A549 (cell line): Measurements from ENCODE around the gene FRMD4A. TPM values are rescaled to one million over a fixed set of nuclear protein-coding genes. Genes with fewer than 3 reads are reported as not detected.

Experiments used
- ATAC-seq, 2 experiments: fragments of 200-7000 bp in 1 of 2; fragments of >200 bp in 1 of 2; cut with Nextera tagmentation in 1 of 2; cut with Tn5 transposase in 1 of 2; 3 replicates each; pipeline versions ENCODE4 v1.8.0 to v1.9.1; 2018 to 2020; ENCODE audit warnings: mild to moderate bottlenecking in 1 of 2, moderate library complexity in 1 of 2
- CTCF ChIA-PET: fragments of 300-600 bp; sonication (Branson Sonifier 250); formaldehyde crosslinking; extraction: SDS; loops from one replicate; lab custom pipeline; 2021; ENCODE audit warnings: antibody characterized with exemption, inconsistent platforms; lab: Yijun Ruan, JAX
- POLR2A ChIA-PET: fragments of 350-600 bp; formaldehyde crosslinking; extraction: SDS; loops from one replicate; lab custom pipeline; 2021; ENCODE audit warnings: antibody characterized with exemption, inconsistent platforms; lab: Yijun Ruan, JAX
- DNase-seq, 2 experiments: peaks; one replicate each; pipeline versions ENCODE4 v3.0.0 to v3.0.0-alpha.2; 2011 to 2016; ENCODE audit warnings: low read depth in 1 of 2, low spot score in 1 of 2
- FAIRE-seq: peaks from 2 replicates; lab custom pipeline; 2011; peaks lifted over from hg19 to GRCh38; lab: Jason Lieb, UNC
- H3K27ac ChIP-seq, 2 experiments: fragments of >200 bp; sonication (Bioruptor Twin); formaldehyde crosslinking; 3 replicates each; pipeline ENCODE4 v1.5.1; 2016 to 2017
- H3K4me1 ChIP-seq: fragments of >200 bp; sonication (Bioruptor Twin); formaldehyde crosslinking; 3 replicates; pipeline ENCODE4 v1.6.1; 2016
- H3K4me2 ChIP-seq: fragments of >200 bp; sonication (Bioruptor Twin); formaldehyde crosslinking; 3 replicates; pipeline ENCODE4 v1.6.1; 2016
- H3K4me3 ChIP-seq: fragments of >200 bp; sonication (Bioruptor Twin); formaldehyde crosslinking; 3 replicates; pipeline ENCODE4 v1.5.1; 2016
- H3K9me3 ChIP-seq: fragments of >200 bp; sonication (Bioruptor Twin); formaldehyde crosslinking; 3 replicates; pipeline ENCODE4 v1.6.1; 2016
- CHD2 ChIP-seq: fragments of 150-350 bp; IDR thresholded peaks from 2 replicates; pipeline ENCODE4 v1.6.1; 2014; ENCODE audit warnings: low read length; ENCODE audit not compliant: partially characterized antibody
- CTCF ChIP-seq: fragments of >200 bp; sonication (Bioruptor Twin); formaldehyde crosslinking; IDR thresholded peaks from 3 replicates; pipeline ENCODE4 v1.5.1; 2016
- E2F6 ChIP-seq: IDR thresholded peaks from 2 replicates; pipeline ENCODE4 v1.6.1; 2012; ENCODE audit warnings: low read depth, borderline replicate concordance
- FOSB ChIP-seq: fragments of 250-450 bp; sonication (Bioruptor Pico); IDR thresholded peaks from 2 replicates; pipeline ENCODE4 v1.5.0; 2020; ENCODE audit warnings: mild to moderate bottlenecking, moderate library complexity
- FOSL2 ChIP-seq, 2 experiments: fragments of 450-650 bp in 1 of 2; fragments of >200 bp in 1 of 2; sonication (Bioruptor Twin) in 1 of 2; formaldehyde crosslinking; IDR thresholded peaks; 2 replicates each; pipeline versions ENCODE4 v1.5.0 to v1.6.1; 2016 to 2020; ENCODE audit warnings: mild to moderate bottlenecking in 1 of 2, moderate library complexity in 1 of 2
- GATA3 ChIP-seq: IDR thresholded peaks from 2 replicates; pipeline ENCODE4 v1.6.1; 2012; ENCODE audit warnings: borderline replicate concordance
- KDM5A ChIP-seq: fragments of 200-600 bp; sonication (generic); IDR thresholded peaks from 2 replicates; pipeline ENCODE4 v1.6.1; 2016; ENCODE audit warnings: antibody characterized with exemption, mild to moderate bottlenecking
- MAX ChIP-seq: IDR thresholded peaks from 2 replicates; pipeline ENCODE4 v1.6.1; 2012
- NPAS2 ChIP-seq: fragments of 250-450 bp; sonication (Bioruptor Pico); IDR thresholded peaks from 2 replicates; pipeline ENCODE4 v1.8.0; 2022; ENCODE audit warnings: mild to moderate bottlenecking, moderate library complexity, borderline replicate concordance
- POLR2AphosphoS2 ChIP-seq: conservative IDR thresholded peaks from 2 replicates; pipeline ENCODE4 v1.6.1; 2012; ENCODE audit warnings: low read length, improper control_type of control experiment, inconsistent platforms
- RAD21 ChIP-seq, 2 experiments: fragments of >200 bp in 1 of 2; sonication (Bioruptor Twin) in 1 of 2; formaldehyde crosslinking in 1 of 2; IDR thresholded peaks in 1 of 2; conservative IDR thresholded peaks in 1 of 2; 2 replicates in 1 of 2; 3 replicates in 1 of 2; pipeline ENCODE4 v1.6.1; 2012 to 2018; ENCODE audit warnings: inconsistent platforms in 1 of 2
- RARB ChIP-seq: fragments of 250-450 bp; sonication (Bioruptor Pico); IDR thresholded peaks from 2 replicates; pipeline ENCODE4 v1.8.0; 2021; ENCODE audit warnings: mild to moderate bottlenecking, moderate library complexity
- RCOR1 ChIP-seq: fragments of 150-350 bp; IDR thresholded peaks from 2 replicates; pipeline ENCODE4 v1.6.1; 2014; ENCODE audit warnings: antibody characterized with exemption, low read length, low read depth
- REST ChIP-seq: fragments of 200-600 bp; sonication (generic); IDR thresholded peaks from 2 replicates; pipeline ENCODE4 v1.6.1; 2016; ENCODE audit warnings: antibody characterized with exemption, mild to moderate bottlenecking, moderate library complexity
- SREBF2 ChIP-seq: fragments of 450-650 bp; IDR thresholded peaks from 2 replicates; pipeline ENCODE4 v1.6.1; 2014; ENCODE audit warnings: mild to moderate bottlenecking, moderate library complexity
- TP53 ChIP-seq: fragments of 250-450 bp; sonication (Bioruptor Pico); IDR thresholded peaks from 2 replicates; pipeline ENCODE4 v1.5.0; 2021; ENCODE audit warnings: mild to moderate bottlenecking, moderate library complexity
- ZSCAN20 ChIP-seq: fragments of 250-450 bp; sonication (Bioruptor Pico); IDR thresholded peaks from 2 replicates; pipeline ENCODE4 v1.8.0; 2022; ENCODE audit warnings: mild to moderate bottlenecking, moderate library complexity
- WGBS: methylation state at CpG from one replicate; pipeline ENCODE4 v1.1.6; 2017; ENCODE audit errors: missing lambda C conversion rate; 5-methylcytosine and 5-hydroxymethylcytosine counted together
- polyA plus RNA-seq, 4 experiments: library from polyadenylated mRNA; depleted of rRNA in 3 of 4; stranded (reverse); fragments of >200 nt; fragmentation: RNase III in 1 of 4; extraction: RNeasy Plus Mini Kit Qiagen cat#74134 plus additional on column Dnase treatment in 1 of 4; gene quantifications; 2 replicates in 3 of 4; 3 replicates in 1 of 4; pipeline ENCODE4 v1.2.3, GENCODE V29; 2011 to 2017

The FRMD4A gene
- polyA plus RNA-seq, 2 of the 4 experiments (the other 2 are of a cell fraction), result 2.5 to 4.7 TPM

- Histone ChIP-seq H3K4me3 (no peak overlapping the region), H3K9me3 (no peaks in the 10 kb centered on the region), H3K27ac (no peak overlapping the region), H3K4me2 (no peak overlapping the region), H3K4me1 (no peaks in the 10 kb centered on the region)
- ChIA-PET POLR2A (no interaction called here), CTCF (no interaction called here)
- ATAC-seq (no peak), FAIRE-seq (no peak), DNase-seq (no peak)
- 48% methylated on average over 6 of the region's 6 CpGs for WGBS
- no peak for TF ChIP-seq E2F6
- TF ChIP-seq GATA3, result no peak
- no peak for TF ChIP-seq REST
- TF ChIP-seq RCOR1, result no peak
- no peak for TF ChIP-seq SREBF2
- no peak for TF ChIP-seq CHD2
- no peak for TF ChIP-seq TP53 (CRISPR knock-in tag)
- no peak for TF ChIP-seq RARB (CRISPR knock-in tag)
- no peak for TF ChIP-seq MAX
- no peak for TF ChIP-seq ZSCAN20 (CRISPR knock-in tag)
Observed at GRCh38 chr10:14328881-14329672, 1.6 kb downstream of the FRMD4A start.

GRCh38 chr10:14327527-14327926 is 3.2 kb downstream of the FRMD4A start:
- no peak for FAIRE-seq
- no peak for ATAC-seq
- Histone ChIP-seq H3K4me1 (no peaks in the 10 kb centered on the region), H3K27ac (no peak overlapping the region), H3K9me3 (no peaks in the 10 kb centered on the region), H3K4me3 (no peak overlapping the region), H3K4me2 (no peak overlapping the region)
- ChIA-PET CTCF (no interaction called here), POLR2A (no interaction called here)
- TF ChIP-seq NPAS2 (CRISPR knock-in tag), result no peak
- TF ChIP-seq FOSL2 (IDR thresholded peaks at IDR 0.05), result no peak
- no peak for TF ChIP-seq FOSL2 (CRISPR knock-in tag; IDR thresholded peaks at IDR 0.05)
- TF ChIP-seq POLR2AphosphoS2, result no peak
- TF ChIP-seq FOSB (CRISPR knock-in tag), result no peak
- TF ChIP-seq CTCF, result no peak
- no peak for TF ChIP-seq GATA3
- TF ChIP-seq KDM5A, result no peak
- no peak for TF ChIP-seq RAD21 (conservative IDR thresholded peaks at IDR 0.05 in 1 of 2, IDR thresholded peaks at IDR 0.05 in 1 of 2)
- TF ChIP-seq E2F6, result no peak
- TF ChIP-seq REST, result no peak
- TF ChIP-seq, all 56 proteins: peak for 0
- DNase-seq, result no peak
- 14% methylated on average over 4 of the region's 4 CpGs for WGBS
